ENCODE results near the gene GRHL3. TPM values are rescaled to one million over a fixed set of nuclear protein-coding genes. Genes with fewer than 3 reads are reported as not detected.

GRHL3 gene
- total RNA-seq, 1 donor from 2014 or later, result 20.5 TPM

DNA sequence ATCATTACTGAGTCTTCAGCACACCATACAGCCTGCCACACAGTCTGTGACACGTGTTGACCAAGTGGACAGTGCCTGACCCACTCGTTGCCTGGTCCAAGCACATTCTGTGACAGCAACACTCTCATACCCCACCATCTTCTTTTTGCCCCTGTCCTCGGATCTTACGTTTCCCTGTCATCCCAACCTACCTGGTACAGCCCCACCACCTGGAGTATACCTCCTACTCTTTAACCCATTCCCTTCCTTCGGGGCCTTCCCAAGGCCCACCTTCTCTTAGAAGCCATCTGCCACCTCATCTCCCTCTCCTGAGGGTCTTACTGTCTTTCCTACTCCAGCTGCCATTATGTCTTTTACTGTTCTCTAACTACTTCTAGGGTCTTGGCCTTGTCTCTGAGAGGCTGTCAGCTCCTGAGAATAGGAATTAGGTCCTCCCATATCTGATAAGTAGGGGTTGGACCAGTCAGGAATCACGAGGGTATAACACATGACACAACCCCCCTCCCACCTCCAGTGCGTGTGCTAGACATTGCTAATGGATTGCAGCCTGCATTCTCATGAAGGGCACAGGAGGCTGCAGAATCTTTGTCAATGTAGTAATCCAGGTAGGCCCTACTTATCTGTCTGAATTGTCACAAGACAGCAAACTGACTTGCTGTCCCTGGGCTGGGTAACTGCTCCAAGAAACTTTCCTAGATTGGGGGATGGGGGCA lies 13.0 kb downstream of the GRHL3 start:
- TF ChIP-seq CTCF (IDR thresholded peaks at IDR 0.05; ENCODE audit: insufficient read depth, low read length, severe bottlenecking), result no peak
- peaks cover 30% of the 10 kb centered on the region for H3K36me3 ChIP-seq (ENCODE audit: control insufficient read depth, insufficient read depth, low read length)
- FAIRE-seq (no peak), DNase-seq (ENCODE audit: low read depth) (no peak)
- no peak overlapping the region for H3K4me3 ChIP-seq (ENCODE audit: low read depth, low read length)
- no peaks in the 10 kb centered on the region for H3K27me3 ChIP-seq (ENCODE audit: control insufficient read depth, insufficient read depth, low read length)

- Histone ChIP-seq H3K27me3 (ENCODE audit: control insufficient read depth, insufficient read depth, low read length) (no peaks in the 10 kb centered on the region), H3K36me3 (ENCODE audit: control insufficient read depth, insufficient read depth, low read length) (peaks cover 34% of the 10 kb centered on the region), H3K4me3 (ENCODE audit: low read depth, low read length) (no peak overlapping the region)
- DNase-seq (ENCODE audit: low read depth) (no peak), FAIRE-seq (no peak)
- no peak for TF ChIP-seq CTCF (IDR thresholded peaks at IDR 0.05; ENCODE audit: insufficient read depth, low read length, severe bottlenecking)
Measured at GRCh38 chr1:24336075-24336474, 16.9 kb downstream of the GRHL3 start.

- no peak for TF ChIP-seq CTCF (IDR thresholded peaks at IDR 0.05; ENCODE audit: insufficient read depth, low read length, severe bottlenecking)
- DNase-seq (ENCODE audit: low read depth) (no peak), FAIRE-seq (no peak)
- no peaks in the 10 kb centered on the region for H3K27me3 ChIP-seq (ENCODE audit: control insufficient read depth, insufficient read depth, low read length)
- no peak overlapping the region for H3K4me3 ChIP-seq (ENCODE audit: low read depth, low read length)
- H3K36me3 ChIP-seq (ENCODE audit: control insufficient read depth, insufficient read depth, low read length), result peaks cover 25% of the 10 kb centered on the region
Measured at GRCh38 chr1:24337455-24337854, 18.3 kb downstream of the GRHL3 start.

GRCh38 chr1:24338447-24338846 lies 19.3 kb downstream of the GRHL3 start:
- Histone ChIP-seq H3K27me3 (ENCODE audit: control insufficient read depth, insufficient read depth, low read length) (no peaks in the 10 kb centered on the region), H3K4me3 (ENCODE audit: low read depth, low read length) (no peak overlapping the region), H3K36me3 (ENCODE audit: control insufficient read depth, insufficient read depth, low read length) (peaks cover 27% of the 10 kb centered on the region)
- no peak for TF ChIP-seq CTCF (IDR thresholded peaks at IDR 0.05; ENCODE audit: insufficient read depth, low read length, severe bottlenecking)
- DNase-seq (ENCODE audit: low read depth) (no peak), FAIRE-seq (no peak)

GRCh38 chr1:24339996-24340395 lies 20.8 kb downstream of the GRHL3 start:
- Histone ChIP-seq H3K4me3 (ENCODE audit: low read depth, low read length) (no peak overlapping the region), H3K27me3 (ENCODE audit: control insufficient read depth, insufficient read depth, low read length) (no peaks in the 10 kb centered on the region), H3K36me3 (ENCODE audit: control insufficient read depth, insufficient read depth, low read length) (peaks cover 30% of the 10 kb centered on the region)
- no peak for TF ChIP-seq CTCF (IDR thresholded peaks at IDR 0.05; ENCODE audit: insufficient read depth, low read length, severe bottlenecking)
- no peak for DNase-seq (ENCODE audit: low read depth)
- FAIRE-seq, result no peak

- DNase-seq (ENCODE audit: low read depth), result no peak
- Histone ChIP-seq H3K4me3 (ENCODE audit: low read depth, low read length) (no peak overlapping the region), H3K36me3 (ENCODE audit: control insufficient read depth, insufficient read depth, low read length) (peaks cover 29% of the 10 kb centered on the region), H3K27me3 (ENCODE audit: control insufficient read depth, insufficient read depth, low read length) (no peaks in the 10 kb centered on the region)
- no peak for TF ChIP-seq CTCF (IDR thresholded peaks at IDR 0.05; ENCODE audit: insufficient read depth, low read length, severe bottlenecking)
- no peak for FAIRE-seq
Measured at GRCh38 chr1:24340770-24341169, 21.6 kb downstream of the GRHL3 start.
